AG20443 (cell line): ENCODE data around the gene TPSB2.
"Not testable (repeated sequence)": the region's sequence is repeated elsewhere in the genome, so short reads cannot be mapped to it uniquely, and the experiment has no call there.

Experiments used
- DNase-seq: peaks from one replicate; pipeline ENCODE4 v3.0.0; 2012; ENCODE audit warnings: low spot score, mixed read lengths

Gene TPSB2

DNA sequence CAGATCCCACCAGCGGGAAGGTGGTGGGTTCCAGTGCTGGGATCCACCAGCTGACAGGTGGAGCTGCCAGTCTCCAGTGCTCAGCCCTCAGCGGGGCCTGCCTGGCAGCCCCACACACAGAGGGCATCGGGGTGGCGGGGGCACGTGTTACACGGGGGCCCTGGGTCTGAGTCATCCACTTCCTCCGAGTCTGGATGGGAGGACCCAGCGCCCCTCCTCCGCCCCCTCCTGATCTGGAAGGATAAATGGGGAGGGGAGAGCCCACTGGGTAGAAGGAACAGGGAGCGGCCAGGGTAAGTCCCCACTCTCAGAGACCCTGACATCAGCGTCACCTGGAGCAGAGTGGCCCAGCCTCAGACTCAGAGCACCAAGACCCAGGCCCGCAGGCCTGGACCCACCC, 10.5 kb upstream of the TPSB2 start, which contains the start of gene TPSAB1:
TPSAB1 (plus strand) TSS at position 270 of the 400 bp plus-strand sequence. CDS start 234 bp downstream, outside the sequence.
- not testable (repeated sequence) for DNase-seq

DNA sequence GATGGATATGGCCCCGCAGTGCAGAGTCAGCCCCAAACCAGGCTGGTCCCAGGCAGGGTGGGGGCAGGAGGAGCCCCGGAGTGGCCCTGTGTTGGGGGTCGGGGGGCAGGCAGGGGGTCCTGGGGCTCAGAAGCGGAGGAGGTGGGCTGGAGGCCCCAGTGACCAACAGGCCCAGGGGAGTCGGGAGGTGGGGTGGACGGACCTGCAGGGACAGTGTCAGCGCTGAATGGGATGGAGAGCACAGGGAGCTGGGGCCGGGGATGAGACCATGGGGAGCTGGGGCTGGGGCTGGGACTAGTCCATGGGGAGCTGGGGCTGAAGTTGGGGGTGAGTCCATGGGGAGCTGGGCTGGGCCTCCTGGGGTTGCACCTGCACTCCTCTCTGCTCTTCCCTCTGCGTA, 9.6 kb upstream of the TPSB2 start:
- DNase-seq, result not testable (repeated sequence)

DNA sequence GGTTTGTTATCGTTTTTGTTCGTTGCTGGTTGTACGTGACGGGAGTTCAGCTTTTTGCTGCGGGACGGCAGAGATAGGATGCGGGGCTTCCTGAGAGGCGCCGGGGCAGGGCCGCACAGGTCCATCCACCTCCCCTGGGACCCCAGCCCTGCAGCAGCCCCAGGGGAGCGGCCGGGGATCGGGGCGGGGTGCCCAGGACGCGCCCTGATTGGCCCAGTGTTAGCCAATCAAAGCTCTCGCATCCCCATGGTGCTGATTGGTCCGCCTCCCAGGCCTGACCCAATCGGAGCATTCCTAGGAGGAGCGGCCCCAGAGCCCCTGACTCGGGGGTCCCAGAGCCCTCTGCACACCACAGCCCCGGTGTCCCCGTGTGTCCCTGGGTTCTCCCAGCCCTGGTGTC, 8.9 kb upstream of the TPSB2 start:
- DNase-seq, result not testable (repeated sequence)

DNA sequence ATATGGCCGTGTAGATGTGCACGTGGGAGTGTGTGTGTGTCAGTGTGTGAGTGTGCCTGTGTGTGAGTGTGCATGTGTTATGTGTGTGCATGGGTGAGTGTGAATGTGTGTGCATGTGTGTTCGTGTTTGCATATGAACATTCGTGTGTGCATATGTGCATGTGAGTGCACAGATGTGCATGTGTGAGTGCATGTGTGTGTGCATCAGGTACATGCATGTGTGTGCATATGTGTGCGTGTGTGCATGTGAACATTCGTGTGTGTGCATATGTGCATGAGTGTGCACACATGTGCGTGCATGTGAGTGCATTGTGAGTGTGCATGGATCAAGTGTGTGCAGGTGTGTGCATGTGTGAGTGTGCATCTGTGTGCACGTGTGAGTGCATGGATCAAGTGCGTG, 8.0 kb upstream of the TPSB2 start:
- no peak for DNase-seq

DNA sequence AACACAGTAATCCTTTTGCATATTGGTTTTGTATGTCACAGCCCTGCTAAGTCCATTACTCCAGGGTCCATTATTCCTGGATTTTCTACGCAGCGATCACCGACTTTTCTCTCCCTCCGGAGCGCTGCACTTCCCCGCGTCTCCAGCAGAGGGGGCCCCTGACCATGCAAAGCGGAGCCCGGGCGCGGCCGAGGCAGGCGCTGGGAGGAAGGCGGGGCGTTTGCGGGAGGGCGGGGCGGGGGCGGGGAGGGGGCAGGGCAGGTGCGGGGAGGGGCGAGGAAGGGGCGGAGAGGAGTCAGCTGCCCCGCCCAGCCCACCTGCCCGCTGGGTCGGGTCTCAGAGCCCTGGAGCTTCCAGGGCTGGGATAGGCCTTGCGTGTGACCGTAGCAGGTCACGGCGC, 6.7 kb upstream of the TPSB2 start:
- not testable (repeated sequence) for DNase-seq

DNA sequence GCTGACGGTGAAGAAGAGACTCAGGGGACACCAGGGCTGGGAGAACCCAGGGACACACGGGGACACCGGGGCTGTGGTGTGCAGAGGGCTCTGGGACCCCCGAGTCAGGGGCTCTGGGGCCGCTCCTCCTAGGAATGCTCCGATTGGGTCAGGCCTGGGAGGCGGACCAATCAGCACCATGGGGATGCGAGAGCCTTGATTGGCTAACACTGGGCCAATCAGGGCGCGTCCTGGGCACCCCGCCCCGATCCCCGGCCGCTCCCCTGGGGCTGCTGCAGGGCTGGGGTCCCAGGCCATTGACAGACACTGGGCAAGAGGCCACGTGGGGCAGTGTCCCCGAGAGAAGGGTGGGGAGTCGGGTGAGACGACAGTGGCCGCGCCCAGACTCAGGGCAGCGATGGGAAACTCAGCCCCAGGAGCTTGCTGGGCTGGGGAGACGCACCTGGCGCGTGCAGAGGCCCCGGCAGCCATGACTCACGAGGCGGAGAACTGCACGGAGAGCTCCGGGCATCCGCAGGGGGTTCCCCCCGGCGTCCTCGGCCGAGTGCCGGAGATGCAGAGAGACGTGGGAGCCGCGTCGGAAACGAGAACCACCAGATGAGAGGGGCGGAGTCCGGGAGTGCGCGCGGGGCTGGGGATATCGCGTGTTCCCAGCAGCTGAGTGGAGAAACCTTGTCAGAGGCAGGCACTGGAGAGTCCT, 2.2 kb upstream of the TPSB2 start:
- DNase-seq, result not testable (repeated sequence)

DNA sequence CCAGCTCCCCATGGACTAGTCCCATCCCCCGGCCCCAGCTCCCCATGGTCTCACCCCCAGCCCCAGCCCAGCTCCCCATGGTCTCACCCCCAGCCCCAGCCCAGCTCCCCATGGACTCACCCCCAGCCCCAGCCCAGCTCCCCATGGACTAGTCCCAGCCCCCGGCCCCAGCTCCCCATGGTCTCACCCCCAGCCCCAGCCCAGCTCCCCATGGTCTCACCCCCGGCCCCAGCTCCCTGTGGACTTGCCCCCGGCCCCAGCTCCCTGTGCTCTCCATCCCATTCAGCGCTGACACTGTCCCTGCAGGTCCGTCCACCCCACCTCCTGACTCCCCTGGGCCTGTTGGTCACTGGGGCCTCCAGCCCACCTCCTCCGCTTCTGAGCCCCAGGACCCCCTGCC, 1.3 kb upstream of the TPSB2 start:
- DNase-seq, result not testable (repeated sequence)

DNA sequence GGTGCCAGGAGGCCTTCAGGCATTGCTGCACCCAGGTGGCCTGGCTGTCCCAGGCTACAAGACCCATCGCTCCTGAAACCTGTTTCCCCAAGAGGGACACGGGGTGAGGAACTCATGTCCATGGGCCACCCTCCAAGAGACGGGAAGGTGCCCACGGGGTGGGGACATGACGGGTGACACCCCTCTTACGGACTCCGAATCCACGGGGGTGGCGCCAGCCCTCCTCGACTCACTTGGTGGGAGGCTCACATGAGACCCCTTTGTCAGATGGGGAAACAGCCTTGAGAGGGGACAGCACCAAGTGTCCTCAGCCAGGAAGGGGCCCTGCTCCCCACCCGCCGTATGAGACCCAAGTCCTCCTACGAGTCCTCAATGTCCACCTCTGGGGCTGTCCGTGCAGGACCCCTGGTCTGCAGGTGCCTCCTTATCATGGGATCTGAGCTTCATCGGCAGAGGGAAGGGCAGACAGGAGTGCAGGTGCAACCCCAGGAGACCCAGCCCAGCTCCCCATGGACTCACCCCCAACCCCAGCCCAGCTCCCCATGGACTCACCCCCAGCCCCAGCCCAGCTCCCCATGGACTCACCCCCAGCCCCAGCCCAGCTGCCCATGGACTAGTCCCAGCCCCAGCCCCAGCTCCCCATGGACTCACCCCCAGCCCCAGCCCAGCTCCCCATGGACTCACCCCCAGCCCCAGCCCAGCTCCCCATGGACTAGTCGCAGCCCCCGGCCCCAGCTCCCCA, 658 bp upstream of the TPSB2 start:
- DNase-seq, result not testable (repeated sequence)

DNA sequence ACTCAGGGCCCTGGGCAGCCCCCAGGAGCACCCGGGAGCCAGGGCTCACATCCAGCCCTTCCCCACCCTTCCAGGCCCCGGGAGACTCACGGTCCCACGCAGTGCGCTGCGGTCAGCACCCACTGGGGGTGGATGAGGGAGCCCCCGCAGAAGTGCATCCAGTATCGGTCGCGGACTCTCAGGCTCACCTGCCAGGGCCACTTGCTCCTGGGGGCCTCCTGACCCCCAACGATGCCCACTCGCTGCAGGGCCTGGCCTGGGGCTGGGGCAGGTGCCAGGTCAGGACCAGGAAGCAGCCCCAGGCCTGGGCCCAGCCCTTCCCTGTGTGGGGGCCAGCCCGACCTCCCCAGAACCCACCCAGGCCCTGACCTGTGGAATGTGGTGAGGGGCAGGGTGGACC, 508 bp downstream of the TPSB2 start:
- not testable (repeated sequence) for DNase-seq

DNA sequence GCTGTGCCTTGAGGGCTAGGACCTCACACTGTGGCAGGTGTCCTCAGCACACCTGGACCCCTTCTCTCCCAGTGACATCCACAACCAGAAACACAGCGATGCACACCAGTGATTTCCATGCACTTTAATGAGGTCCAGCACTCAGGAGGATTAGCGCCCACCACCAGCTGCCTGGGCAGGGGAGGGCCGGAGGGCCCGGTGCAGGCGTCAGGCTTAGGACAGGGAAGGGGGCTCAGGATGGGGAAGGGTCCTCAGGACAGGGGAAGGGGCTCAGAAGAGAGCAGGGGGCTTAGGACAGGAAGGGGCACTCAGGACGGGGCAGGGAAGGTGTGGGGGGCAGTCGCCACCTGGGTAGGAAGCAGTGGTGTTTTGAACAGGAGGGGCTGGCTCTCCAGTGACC, 1.8 kb downstream of the TPSB2 start:
- not testable (repeated sequence) for DNase-seq

DNA sequence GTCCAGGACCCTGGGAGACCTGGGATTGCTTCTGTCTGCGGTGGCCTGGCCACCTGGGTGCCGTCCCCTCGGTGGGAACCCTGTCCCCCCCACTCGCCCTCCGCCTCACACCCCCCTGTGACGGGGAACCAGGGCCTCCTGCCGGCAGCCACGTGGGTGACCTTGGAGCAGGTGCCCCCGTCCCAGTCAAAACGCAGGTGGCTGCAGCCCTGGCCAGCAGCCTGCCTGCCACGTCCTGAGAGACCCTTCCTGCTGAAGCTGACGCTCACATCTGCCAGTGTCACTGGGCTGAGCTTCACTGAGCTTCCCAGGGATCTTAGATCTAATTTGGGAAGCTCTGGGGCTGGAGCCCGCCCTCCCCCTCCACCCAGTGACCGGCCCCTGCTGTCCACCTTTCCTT, 3.3 kb downstream of the TPSB2 start:
- DNase-seq, result not testable (repeated sequence)

DNA sequence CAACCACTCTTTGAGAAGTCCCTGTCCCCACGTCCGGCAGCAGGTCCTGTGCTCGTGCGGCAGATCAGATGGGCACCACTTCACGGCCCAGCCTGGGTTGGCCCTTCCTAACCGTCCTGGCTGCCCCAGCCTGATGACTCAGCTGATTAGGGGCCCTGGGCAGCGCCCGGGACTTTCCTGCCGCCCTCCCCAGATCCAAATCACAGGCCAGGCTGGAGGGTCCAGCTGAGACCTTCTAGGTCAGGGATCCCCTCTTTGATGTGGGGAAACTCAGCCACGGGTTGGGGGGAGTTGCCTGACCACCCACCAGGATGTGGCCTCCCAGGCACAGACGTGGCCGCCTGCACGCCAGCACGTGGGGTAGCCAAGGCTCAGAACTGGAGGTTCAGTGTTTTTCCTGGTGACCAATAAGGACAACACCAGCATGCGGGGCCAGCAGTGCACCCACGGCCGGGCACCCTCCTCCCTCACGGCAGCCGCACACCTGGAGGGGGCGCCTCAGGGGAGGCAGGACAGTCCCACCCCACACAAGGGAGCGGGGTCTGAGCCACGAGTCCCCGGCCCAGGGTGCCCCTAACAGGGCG, 4.2 kb downstream of the TPSB2 start:
- DNase-seq, result not testable (repeated sequence)

DNA sequence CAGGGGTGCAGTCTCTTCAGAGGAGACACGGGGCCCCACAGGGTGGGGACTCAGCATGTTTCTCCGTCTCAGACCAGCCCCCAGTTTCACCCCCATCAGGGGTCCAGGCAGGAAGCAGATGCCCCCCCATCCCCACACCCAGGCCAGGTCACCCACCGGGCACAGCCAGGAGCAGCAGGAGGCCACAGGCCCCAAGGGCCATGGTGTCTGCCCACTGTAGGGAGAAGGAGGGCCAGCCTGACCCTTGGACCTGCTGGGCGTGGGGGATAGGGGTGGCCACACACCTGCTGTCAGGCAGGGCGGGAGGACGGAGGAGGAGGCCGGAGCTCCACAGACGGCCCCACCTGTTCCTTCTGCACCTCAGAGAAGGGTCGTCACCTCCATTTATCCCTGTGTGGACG, 4.9 kb downstream of the TPSB2 start, which contains the start of gene TPSG1:
TPSG1 (minus strand) TSS at position 218 of the 401 bp plus-strand sequence; CDS start at position 202, 16 bp downstream.
- no peak for DNase-seq

DNA sequence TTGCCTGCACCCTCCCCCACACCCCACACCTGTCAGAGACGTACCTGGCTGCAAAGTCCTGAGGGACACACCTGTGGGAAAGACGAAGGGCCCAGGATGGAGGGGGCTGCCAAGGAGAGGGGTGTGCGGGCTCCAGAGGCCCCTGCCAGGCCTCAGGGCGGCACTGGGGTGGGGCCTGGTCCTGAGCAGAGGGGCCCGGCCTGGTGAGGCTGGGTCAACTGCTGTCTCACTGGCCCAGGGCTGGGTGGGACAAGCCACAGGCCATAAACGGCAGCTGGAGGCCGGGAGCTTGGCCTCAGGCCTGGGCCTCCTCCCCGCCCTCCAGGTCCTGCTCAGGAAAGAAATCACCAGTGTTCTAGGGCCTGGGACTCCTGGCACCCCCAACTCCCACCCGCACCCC, 5.4 kb downstream of the TPSB2 start:
- no peak for DNase-seq

DNA sequence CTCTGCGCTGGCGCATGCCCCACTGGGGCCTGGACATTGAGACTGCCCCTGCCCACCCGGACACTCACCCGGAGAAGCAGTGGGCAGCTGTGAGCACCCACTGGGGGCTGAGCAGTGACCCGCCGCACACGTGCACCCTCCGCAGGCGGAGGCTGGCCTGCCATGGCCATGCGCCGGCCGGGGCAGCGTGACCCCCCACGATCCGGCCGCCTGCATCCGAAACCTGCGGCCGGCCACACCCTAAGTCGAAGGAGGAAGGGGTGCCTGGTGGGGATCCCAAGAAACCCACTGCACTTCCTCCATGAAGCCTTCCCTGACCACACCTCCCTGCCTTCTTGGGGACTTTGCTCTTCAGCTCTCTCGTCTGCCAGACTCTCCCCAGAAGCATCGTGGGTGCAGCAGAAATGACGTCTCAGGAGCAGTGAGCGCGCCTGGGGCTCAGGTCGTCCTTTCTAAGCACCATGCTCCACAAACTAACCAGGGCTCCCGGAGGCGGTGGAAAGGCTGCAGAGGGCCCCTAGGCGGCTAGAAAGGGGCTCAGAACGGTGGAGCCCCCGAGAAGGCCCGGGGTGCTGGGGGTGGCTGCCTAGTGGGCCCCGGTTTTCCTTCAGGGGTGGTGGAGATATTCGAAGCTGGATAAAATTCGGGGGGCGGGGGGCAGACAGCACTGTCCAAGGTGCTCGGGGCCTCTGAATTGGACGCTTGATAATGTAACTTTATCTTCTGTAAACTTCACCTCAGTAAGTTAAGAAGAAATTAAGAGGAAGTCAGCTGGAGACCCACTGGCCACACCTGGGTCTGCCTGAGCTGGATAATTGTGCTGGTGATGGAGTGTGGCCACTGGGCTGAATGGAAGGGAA, 6.4 kb downstream of the TPSB2 start:
- no peak for DNase-seq

DNA sequence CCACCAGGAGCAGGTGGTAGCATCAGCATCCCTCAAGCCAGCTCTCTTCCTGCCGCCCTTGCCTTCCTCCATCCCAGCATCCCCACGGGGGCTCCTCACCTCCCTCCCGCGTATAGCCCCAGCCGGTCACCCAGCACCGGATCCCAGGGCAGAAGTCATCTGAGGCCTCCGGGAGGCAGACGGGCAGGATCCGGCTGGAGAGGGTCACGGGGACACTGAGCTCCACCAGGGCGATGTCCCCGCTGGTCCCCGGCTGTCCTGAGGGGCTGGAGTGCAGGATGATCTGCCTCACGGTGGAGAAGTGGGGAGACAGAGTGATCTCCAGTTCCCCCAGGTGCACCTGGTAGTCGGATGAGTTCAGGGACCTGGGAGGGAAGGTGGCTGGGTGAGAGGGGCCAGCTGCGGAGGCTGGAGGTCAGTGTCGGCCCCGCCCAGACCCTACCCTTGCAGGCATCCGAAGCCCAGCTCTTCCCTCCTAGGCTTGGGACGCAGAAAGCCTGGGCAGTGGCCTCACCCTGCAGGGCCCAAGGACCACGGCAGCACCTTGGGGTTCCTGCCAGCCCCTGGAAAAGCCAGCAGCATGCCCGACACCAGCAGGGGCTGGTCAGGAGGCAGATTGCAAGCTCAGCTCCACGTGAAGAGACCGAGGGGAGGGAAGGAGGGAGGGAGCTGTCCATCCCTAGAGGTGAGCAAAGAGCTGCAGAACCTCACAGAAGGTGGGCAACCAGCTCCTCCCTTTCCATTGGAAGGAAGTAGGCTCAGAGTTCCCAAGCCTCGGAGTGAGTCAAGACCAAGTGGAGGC, 7.2 kb downstream of the TPSB2 start:
- no peak for DNase-seq

DNA sequence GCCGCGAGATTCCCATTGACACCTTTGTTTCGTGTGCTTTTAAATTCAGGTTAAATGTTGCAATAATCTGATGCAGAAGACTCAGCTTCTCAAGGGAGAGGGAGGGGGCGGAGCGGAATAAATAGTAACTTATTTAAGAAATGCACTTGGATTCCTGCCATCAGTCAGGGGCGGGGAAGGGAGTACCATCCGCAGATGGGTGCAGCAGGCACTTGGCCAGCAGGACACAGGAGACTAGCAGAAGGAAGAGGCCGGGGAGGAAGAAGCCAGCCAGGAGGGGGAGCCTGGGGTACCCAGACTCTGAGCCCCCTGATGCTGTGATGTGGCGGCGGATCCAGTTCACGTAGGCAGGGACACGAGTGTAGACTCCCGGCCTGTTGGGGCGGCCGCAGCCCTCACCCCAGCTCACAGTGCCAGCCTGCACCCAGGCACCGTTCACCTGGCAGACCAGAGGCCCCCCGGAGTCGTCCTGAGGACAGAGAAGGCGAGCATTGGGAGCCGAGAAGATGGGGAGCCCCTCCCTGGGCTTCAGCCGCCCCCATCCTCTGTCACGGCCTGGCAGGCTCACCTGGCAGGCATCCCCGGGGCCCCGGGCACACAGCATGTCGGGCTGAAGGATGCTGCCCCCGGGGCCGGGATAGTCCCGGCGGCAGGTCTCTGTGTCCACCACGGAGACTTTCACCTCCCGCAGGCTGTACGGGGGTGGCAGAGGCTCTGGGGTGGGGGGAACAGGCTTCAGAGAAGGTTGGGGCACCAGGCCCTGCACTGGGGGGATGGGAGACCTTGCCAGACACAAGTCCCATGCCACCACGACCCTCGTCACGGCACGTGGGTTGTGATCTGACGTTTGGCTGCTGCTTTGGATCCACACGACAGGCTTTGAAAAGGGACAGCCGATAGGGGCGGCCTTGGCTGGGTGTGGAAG, 8.1 kb downstream of the TPSB2 start:
- no peak for DNase-seq

DNA sequence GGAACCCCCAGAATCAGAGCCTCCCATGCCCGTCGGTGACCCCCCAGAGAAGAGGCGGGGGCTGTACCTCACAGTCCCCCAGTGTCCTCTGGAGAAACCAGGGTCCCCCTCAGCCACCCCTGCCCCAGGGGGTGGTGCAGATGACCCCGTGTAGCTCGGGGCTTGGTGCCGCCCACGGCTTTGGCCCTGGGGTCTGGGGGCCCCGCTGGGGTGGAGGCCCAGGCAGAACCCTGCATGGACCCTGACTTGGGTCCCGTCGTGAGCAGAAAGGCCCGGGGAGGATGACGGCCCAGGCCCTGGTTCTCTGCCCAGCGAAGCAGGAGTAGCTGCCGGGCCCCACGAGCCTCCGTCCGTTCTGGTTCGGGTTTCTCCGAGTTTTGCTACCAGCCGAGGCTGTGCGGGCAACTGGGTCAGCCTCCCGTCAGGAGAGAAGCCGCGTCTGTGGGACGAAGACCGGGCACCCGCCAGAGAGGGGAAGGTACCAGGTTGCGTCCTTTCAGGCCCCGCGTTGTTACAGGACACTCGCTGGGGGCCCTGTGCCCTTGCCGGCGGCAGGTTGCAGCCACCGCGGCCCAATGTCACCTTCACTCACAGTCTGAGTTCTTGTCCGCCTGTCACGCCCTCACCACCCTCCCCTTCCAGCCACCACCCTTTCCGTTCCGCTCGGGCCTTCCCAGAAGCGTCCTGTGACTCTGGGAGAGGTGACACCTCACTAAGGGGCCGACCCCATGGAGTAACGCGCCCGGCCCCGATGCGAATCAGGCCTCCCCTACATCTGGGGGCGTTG, 8.9 kb downstream of the TPSB2 start:
- no peak for DNase-seq

DNA sequence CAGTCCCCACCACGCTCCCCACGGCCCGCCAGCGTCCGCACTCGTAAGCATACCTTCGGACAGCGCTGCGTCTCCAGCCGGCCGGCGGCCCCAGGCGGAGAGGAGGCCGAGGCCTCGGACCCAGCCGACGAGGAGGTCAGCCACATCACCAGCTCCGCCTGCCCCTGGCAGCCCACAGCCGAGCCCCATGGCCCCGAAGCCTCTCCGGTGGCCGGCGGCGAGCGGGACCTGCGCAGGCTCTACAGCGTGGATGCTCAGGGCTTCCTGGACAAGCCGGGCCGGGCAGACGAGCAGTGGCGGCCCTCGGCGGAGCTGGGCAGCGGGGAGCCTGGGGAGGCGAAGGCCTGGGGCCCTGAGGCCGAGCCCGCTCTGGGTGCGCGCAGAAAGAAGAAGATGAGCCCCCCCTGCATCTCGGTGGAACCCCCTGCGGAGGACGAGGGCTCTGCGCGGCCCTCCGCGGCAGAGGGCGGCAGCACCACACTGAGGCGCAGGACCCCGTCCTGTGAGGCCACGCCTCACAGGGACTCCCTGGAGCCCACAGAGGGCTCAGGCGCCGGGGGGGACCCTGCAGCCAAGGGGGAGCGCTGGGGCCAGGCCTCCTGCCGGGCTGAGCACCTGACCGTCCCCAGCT, 9.8 kb downstream of the TPSB2 start:
- no peak for DNase-seq
